ENCODE measurements around the gene SEPTIN10.

DNA sequence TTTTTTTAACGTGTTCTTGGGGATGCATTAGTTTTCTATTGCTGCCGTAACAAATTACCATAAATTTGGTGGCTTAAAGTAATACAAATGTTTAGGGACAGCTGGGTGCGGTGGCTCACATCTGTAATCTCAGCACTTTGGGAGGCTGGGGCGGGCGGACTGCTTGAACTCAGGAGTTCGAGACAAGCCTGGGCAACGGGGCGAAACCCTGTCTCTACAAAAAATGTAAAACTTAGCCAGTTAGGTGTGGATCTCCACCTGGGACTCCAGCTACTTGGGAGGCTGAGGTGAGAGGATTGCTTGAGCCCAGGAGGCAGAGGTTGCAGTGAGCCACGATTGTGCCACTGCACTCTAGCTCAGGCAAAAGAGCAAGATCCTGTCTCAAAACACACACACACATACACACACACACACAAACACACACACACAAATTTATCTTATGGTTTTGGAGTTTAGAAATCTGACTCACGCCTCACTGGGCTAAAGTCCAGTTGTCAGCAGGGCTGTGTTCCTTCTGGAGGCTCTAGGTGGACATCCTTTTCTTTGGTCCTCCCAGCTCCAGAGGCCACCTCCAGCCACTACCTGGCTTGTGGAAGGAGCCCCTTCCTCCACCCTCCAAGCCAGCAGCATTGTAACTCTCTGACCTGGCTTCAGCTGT lies 76.1 kb downstream of the SEPTIN10 start:
- TF ChIP-seq, protein P1, sequence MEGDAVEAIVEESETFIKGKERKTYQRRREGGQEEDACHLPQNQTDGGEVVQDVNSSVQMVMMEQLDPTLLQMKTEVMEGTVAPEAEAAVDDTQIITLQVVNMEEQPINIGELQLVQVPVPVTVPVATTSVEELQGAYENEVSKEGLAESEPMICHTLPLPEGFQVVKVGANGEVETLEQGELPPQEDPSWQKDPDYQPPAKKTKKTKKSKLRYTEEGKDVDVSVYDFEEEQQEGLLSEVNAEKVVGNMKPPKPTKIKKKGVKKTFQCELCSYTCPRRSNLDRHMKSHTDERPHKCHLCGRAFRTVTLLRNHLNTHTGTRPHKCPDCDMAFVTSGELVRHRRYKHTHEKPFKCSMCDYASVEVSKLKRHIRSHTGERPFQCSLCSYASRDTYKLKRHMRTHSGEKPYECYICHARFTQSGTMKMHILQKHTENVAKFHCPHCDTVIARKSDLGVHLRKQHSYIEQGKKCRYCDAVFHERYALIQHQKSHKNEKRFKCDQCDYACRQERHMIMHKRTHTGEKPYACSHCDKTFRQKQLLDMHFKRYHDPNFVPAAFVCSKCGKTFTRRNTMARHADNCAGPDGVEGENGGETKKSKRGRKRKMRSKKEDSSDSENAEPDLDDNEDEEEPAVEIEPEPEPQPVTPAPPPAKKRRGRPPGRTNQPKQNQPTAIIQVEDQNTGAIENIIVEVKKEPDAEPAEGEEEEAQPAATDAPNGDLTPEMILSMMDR (conservative IDR thresholded peaks at IDR 0.05; ENCODE audit: low read length), result no peak
- no peak for TF ChIP-seq EZH2phosphoT487 (IDR thresholded peaks at IDR 0.05; ENCODE audit: borderline replicate concordance)

All from Loucy (cell line).